ENCODE data around the gene AMOTL1.

Gene AMOTL1

GRCh38 chr11:94870422-94870821, 102.3 kb downstream of the AMOTL1 start:
- no peaks in the 10 kb centered on the region for H3K4me1 ChIP-seq (ENCODE audit: insufficient read depth, low read length)
- TF ChIP-seq CTCF (IDR thresholded peaks at IDR 0.05; ENCODE audit: borderline replicate concordance, extremely low read depth, low read length, poor library complexity, severe bottlenecking) (no peak), EZH2 (IDR thresholded peaks at IDR 0.05; ENCODE audit: borderline replicate concordance, low read depth, low read length, severe bottlenecking) (no peak)
- H3K36me3 ChIP-seq (ENCODE audit: insufficient read depth, low read length) = no peaks in the 10 kb centered on the region
- no peaks in the 10 kb centered on the region for H3K79me2 ChIP-seq (ENCODE audit: insufficient read depth, low read length)
- ATAC-seq (ENCODE audit: insufficient read depth, low read depth) (no peak), DNase-seq (no peak)
- H2AFZ ChIP-seq (ENCODE audit: low read depth, low read length) = no peak overlapping the region
- no peak overlapping the region for H3K4me3 ChIP-seq (ENCODE audit: low read depth in 1 of 2, low read length in 2 of 2)
- H3K27ac ChIP-seq (ENCODE audit: low read length) = no peak overlapping the region
- H3K9ac ChIP-seq (ENCODE audit: low read depth, low read length) = no peak overlapping the region
- no peak overlapping the region for H3K4me2 ChIP-seq (ENCODE audit: insufficient read depth, low read length)
- H4K20me1 ChIP-seq (ENCODE audit: insufficient read depth, low read length) = no peaks in the 10 kb centered on the region
- no peaks in the 10 kb centered on the region for H3K9me3 ChIP-seq (ENCODE audit: insufficient read depth, low read length, severe bottlenecking)
- no peaks in the 10 kb centered on the region for H3K27me3 ChIP-seq (ENCODE audit: insufficient read depth, low read length, poor library complexity)

GRCh38 chr11:94871491-94872185, 103.5 kb downstream of the AMOTL1 start:
- Histone ChIP-seq H3K4me1 (ENCODE audit: insufficient read depth, low read length) (peaks cover 4% of the 10 kb centered on the region), H4K20me1 (ENCODE audit: insufficient read depth, low read length) (no peaks in the 10 kb centered on the region), H3K36me3 (ENCODE audit: insufficient read depth, low read length) (no peaks in the 10 kb centered on the region), H3K27me3 (ENCODE audit: insufficient read depth, low read length, poor library complexity) (no peaks in the 10 kb centered on the region), H3K79me2 (ENCODE audit: insufficient read depth, low read length) (no peaks in the 10 kb centered on the region), H3K9me3 (ENCODE audit: insufficient read depth, low read length, severe bottlenecking) (no peaks in the 10 kb centered on the region), H3K27ac (ENCODE audit: low read length) (no peak overlapping the region), H3K9ac (ENCODE audit: low read depth, low read length) (no peak overlapping the region), H3K4me2 (ENCODE audit: insufficient read depth, low read length) (no peak overlapping the region), H3K4me3 (ENCODE audit: low read depth in 1 of 2, low read length in 2 of 2) (no peak overlapping the region), H2AFZ (ENCODE audit: low read depth, low read length) (no peak overlapping the region)
- TF ChIP-seq EZH2 (IDR thresholded peaks at IDR 0.05; ENCODE audit: borderline replicate concordance, low read depth, low read length, severe bottlenecking) = no peak
- no peak for TF ChIP-seq CTCF (IDR thresholded peaks at IDR 0.05; ENCODE audit: borderline replicate concordance, extremely low read depth, low read length, poor library complexity, severe bottlenecking)
- DNase-seq (no peak), ATAC-seq (ENCODE audit: insufficient read depth, low read depth) (no peak)

- ATAC-seq (ENCODE audit: insufficient read depth, low read depth) = no peak
- Histone ChIP-seq H2AFZ (ENCODE audit: low read depth, low read length) (no peak overlapping the region), H3K27me3 (ENCODE audit: insufficient read depth, low read length, poor library complexity) (no peaks in the 10 kb centered on the region), H3K4me3 (ENCODE audit: low read depth in 1 of 2, low read length in 2 of 2) (no peak overlapping the region), H4K20me1 (ENCODE audit: insufficient read depth, low read length) (no peaks in the 10 kb centered on the region), H3K9ac (ENCODE audit: low read depth, low read length) (no peak overlapping the region), H3K79me2 (ENCODE audit: insufficient read depth, low read length) (no peaks in the 10 kb centered on the region), H3K36me3 (ENCODE audit: insufficient read depth, low read length) (no peaks in the 10 kb centered on the region), H3K4me2 (ENCODE audit: insufficient read depth, low read length) (no peak overlapping the region), H3K4me1 (ENCODE audit: insufficient read depth, low read length) (peaks cover 10% of the 10 kb centered on the region), H3K27ac (ENCODE audit: low read length) (no peak overlapping the region), H3K9me3 (ENCODE audit: insufficient read depth, low read length, severe bottlenecking) (no peaks in the 10 kb centered on the region)
- DNase-seq = no peak
- TF ChIP-seq EZH2 (IDR thresholded peaks at IDR 0.05; ENCODE audit: borderline replicate concordance, low read depth, low read length, severe bottlenecking) (no peak), CTCF (IDR thresholded peaks at IDR 0.05; ENCODE audit: borderline replicate concordance, extremely low read depth, low read length, poor library complexity, severe bottlenecking) (no peak)
Observed at GRCh38 chr11:94873916-94874540, 105.9 kb downstream of the AMOTL1 start.
